GM23338 (cell line): ENCODE data around the gene DHRS13. TPM values are rescaled to one million over a fixed set of nuclear protein-coding genes. Genes with fewer than 3 reads are reported as not detected.

Source experiments
- ATAC-seq: fragments of 200-7000 bp; cut with Tn5 transposase; 3 replicates; pipeline ENCODE4 v1.9.1; 2020
- DNase-seq: peaks from one replicate; pipeline ENCODE4 v3.0.0-alpha.2; 2015; ENCODE audit warnings: low spot score
- H2AFZ ChIP-seq: fragments of 200-600 bp; sonication (generic); 2 replicates; pipeline ENCODE4 v1.8.0; 2016; ENCODE audit warnings: antibody characterized with exemption, mild to moderate bottlenecking, moderate library complexity
- H3F3A ChIP-seq: fragments of 200-600 bp; sonication (generic); replicated peaks from 2 replicates; pipeline ENCODE4 v1.8.0; 2017; ENCODE audit warnings: antibody characterized with exemption, mixed run types, low read depth
- H3K27ac ChIP-seq: fragments of 200-600 bp; sonication (generic); 2 replicates; pipeline ENCODE4 v1.6.1; 2016; ENCODE audit warnings: low read depth
- H3K27me3 ChIP-seq: fragments of 200-600 bp; sonication (generic); 2 replicates; pipeline ENCODE4 v1.8.0; 2016; ENCODE audit warnings: mild to moderate bottlenecking, mixed run types, moderate library complexity; ENCODE audit not compliant: insufficient read depth
- H3K36me3 ChIP-seq: fragments of 200-600 bp; sonication (generic); 2 replicates; pipeline ENCODE4 v1.8.0; 2016; ENCODE audit warnings: mild to moderate bottlenecking; ENCODE audit not compliant: insufficient read depth
- H3K4me1 ChIP-seq: fragments of 200-600 bp; sonication (generic); 2 replicates; pipeline ENCODE4 v1.8.0; 2016; ENCODE audit warnings: mild to moderate bottlenecking, moderate library complexity; ENCODE audit not compliant: insufficient read depth
- H3K4me2 ChIP-seq: fragments of 200-600 bp; sonication (generic); 2 replicates; pipeline ENCODE4 v1.7.1; 2017; ENCODE audit warnings: mixed run types
- H3K4me3 ChIP-seq: fragments of 200-600 bp; sonication (generic); 2 replicates; pipeline ENCODE4 v1.6.1; 2016; ENCODE audit warnings: mixed run types
- H3K79me2 ChIP-seq: fragments of 200-600 bp; sonication (generic); replicated peaks from 2 replicates; pipeline ENCODE4 v1.8.0; 2017; ENCODE audit warnings: mild to moderate bottlenecking; ENCODE audit not compliant: insufficient read depth
- H3K9me2 ChIP-seq: fragments of 200-600 bp; sonication (generic); 2 replicates; pipeline ENCODE4 v1.8.0; 2017; ENCODE audit not compliant: insufficient read depth
- H4K20me1 ChIP-seq: fragments of 200-600 bp; sonication (generic); replicated peaks from 2 replicates; pipeline ENCODE4 v1.8.0; 2017; ENCODE audit warnings: mild to moderate bottlenecking; ENCODE audit not compliant: insufficient read depth
- H3K27ac Mint-ChIP-seq: 2 replicates; pipeline ENCODE4 v1.8.0; 2020; ENCODE audit warnings: inconsistent platforms, mild to moderate bottlenecking, moderate library complexity, mixed read lengths
- H3K27me3 Mint-ChIP-seq: 3 replicates; pipeline ENCODE4 v1.8.0; 2022; ENCODE audit warnings: low read depth, mild to moderate bottlenecking, moderate library complexity, mixed read lengths, inconsistent platforms; ENCODE audit not compliant: insufficient read depth, poor library complexity
- H3K36me3 Mint-ChIP-seq: 3 replicates; pipeline ENCODE4 v1.8.0; 2021; ENCODE audit warnings: low read depth, mild to moderate bottlenecking, inconsistent platforms, moderate library complexity, mixed read lengths
- H3K4me1 Mint-ChIP-seq: 3 replicates; pipeline ENCODE4 v1.8.0; 2020; ENCODE audit warnings: mild to moderate bottlenecking, inconsistent platforms, mixed read lengths
- H3K4me3 Mint-ChIP-seq: 3 replicates; pipeline ENCODE4 v1.8.0; 2021; ENCODE audit warnings: moderate library complexity, mild to moderate bottlenecking, inconsistent platforms, mixed read lengths
- H3K9me3 Mint-ChIP-seq: 3 replicates; pipeline ENCODE4 v1.8.0; 2020; ENCODE audit warnings: moderate library complexity, mild to moderate bottlenecking, inconsistent platforms, mixed read lengths
- CREB1 ChIP-seq: fragments of 250-450 bp; sonication (Bioruptor Pico); IDR thresholded peaks from 2 replicates; pipeline ENCODE4 v1.5.0; 2020; ENCODE audit warnings: low read depth, mild to moderate bottlenecking, moderate library complexity
- JUNB ChIP-seq: IDR thresholded peaks from one replicate; pipeline ENCODE4 v1.6.1; 2016; ENCODE audit warnings: antibody characterized with exemption; ENCODE audit not compliant: unreplicated experiment
- POLR2AphosphoS5 ChIP-seq: IDR thresholded peaks from 2 replicates; pipeline ENCODE4 v1.6.1; 2016; ENCODE audit warnings: antibody characterized with exemption, low read depth
- STAT1 ChIP-seq: IDR thresholded peaks from one replicate; pipeline ENCODE4 v1.6.1; 2016; ENCODE audit warnings: antibody characterized with exemption; ENCODE audit not compliant: unreplicated experiment
- polyA plus RNA-seq: library from polyadenylated mRNA; unstranded; fragments of >200 nt; fragmentation: Nextera tagmentation; extraction: Ambion mirVana; gene quantifications from 2 replicates; pipeline ENCODE4 v1.2.1, GENCODE V29; 2016
- total RNA-seq: library from RNA; depleted of rRNA; stranded (reverse); fragments of >200 nt; shearing (Covaris generic); gene quantifications from 2 replicates; pipeline ENCODE4 v1.2.3, GENCODE V29; 2014
- TF ChIP-seq, protein P1 (sequence below): fragments of 250-450 bp; sonication (Bioruptor Pico); IDR thresholded peaks from 2 replicates; pipeline ENCODE4 v1.5.0; 2020; ENCODE audit warnings: mild to moderate bottlenecking, moderate library complexity
- TF ChIP-seq, protein P2 (sequence below): IDR thresholded peaks from one replicate; pipeline ENCODE4 v1.6.1; 2018; ENCODE audit warnings: antibody characterized with exemption; ENCODE audit not compliant: unreplicated experiment
- TF ChIP-seq, protein P3 (sequence below): IDR thresholded peaks from 2 replicates; pipeline ENCODE4 v1.6.1; 2016; ENCODE audit warnings: antibody characterized with exemption

The DHRS13 gene
- total and polyA plus RNA-seq, 2 experiments from 2014 or later, result 5.4 to 34.2 TPM

DNA sequence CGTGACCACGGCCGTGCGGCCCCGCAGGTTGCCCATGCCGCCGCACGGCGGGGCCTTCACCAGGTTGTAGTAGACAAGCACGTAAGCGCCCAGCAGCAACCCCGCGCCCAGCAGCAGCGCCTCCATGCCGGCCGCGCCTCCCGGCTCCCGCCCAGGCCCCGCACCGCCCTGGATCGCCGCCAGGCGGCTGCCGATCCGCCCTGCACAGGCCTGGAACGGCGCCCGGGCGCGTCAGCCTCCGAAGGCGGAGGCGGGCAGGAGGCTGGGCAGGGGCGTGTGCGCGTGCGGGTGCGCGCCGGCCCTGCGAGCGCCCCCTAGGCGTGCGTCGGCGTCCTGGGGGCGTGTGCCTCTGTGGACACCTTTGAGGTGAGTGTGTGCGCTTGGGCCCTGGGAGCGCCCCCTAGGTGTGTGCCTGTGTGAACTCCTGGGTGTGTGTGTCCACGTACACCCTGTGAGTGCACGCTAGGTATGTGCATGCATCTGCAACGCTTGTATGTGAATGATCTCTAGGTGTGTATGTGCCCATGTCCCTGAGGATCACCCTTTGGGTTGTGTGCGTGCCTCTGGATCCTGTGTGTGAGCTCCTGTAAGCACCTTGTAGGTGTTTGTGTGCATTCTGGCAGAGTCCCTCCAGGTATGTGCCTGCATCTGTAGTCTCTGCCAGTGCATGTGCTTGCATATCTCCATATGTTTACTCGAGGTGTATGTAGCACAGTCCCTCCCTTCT is at the start of gene DHRS13 (continued):
- TF ChIP-seq, protein P1, sequence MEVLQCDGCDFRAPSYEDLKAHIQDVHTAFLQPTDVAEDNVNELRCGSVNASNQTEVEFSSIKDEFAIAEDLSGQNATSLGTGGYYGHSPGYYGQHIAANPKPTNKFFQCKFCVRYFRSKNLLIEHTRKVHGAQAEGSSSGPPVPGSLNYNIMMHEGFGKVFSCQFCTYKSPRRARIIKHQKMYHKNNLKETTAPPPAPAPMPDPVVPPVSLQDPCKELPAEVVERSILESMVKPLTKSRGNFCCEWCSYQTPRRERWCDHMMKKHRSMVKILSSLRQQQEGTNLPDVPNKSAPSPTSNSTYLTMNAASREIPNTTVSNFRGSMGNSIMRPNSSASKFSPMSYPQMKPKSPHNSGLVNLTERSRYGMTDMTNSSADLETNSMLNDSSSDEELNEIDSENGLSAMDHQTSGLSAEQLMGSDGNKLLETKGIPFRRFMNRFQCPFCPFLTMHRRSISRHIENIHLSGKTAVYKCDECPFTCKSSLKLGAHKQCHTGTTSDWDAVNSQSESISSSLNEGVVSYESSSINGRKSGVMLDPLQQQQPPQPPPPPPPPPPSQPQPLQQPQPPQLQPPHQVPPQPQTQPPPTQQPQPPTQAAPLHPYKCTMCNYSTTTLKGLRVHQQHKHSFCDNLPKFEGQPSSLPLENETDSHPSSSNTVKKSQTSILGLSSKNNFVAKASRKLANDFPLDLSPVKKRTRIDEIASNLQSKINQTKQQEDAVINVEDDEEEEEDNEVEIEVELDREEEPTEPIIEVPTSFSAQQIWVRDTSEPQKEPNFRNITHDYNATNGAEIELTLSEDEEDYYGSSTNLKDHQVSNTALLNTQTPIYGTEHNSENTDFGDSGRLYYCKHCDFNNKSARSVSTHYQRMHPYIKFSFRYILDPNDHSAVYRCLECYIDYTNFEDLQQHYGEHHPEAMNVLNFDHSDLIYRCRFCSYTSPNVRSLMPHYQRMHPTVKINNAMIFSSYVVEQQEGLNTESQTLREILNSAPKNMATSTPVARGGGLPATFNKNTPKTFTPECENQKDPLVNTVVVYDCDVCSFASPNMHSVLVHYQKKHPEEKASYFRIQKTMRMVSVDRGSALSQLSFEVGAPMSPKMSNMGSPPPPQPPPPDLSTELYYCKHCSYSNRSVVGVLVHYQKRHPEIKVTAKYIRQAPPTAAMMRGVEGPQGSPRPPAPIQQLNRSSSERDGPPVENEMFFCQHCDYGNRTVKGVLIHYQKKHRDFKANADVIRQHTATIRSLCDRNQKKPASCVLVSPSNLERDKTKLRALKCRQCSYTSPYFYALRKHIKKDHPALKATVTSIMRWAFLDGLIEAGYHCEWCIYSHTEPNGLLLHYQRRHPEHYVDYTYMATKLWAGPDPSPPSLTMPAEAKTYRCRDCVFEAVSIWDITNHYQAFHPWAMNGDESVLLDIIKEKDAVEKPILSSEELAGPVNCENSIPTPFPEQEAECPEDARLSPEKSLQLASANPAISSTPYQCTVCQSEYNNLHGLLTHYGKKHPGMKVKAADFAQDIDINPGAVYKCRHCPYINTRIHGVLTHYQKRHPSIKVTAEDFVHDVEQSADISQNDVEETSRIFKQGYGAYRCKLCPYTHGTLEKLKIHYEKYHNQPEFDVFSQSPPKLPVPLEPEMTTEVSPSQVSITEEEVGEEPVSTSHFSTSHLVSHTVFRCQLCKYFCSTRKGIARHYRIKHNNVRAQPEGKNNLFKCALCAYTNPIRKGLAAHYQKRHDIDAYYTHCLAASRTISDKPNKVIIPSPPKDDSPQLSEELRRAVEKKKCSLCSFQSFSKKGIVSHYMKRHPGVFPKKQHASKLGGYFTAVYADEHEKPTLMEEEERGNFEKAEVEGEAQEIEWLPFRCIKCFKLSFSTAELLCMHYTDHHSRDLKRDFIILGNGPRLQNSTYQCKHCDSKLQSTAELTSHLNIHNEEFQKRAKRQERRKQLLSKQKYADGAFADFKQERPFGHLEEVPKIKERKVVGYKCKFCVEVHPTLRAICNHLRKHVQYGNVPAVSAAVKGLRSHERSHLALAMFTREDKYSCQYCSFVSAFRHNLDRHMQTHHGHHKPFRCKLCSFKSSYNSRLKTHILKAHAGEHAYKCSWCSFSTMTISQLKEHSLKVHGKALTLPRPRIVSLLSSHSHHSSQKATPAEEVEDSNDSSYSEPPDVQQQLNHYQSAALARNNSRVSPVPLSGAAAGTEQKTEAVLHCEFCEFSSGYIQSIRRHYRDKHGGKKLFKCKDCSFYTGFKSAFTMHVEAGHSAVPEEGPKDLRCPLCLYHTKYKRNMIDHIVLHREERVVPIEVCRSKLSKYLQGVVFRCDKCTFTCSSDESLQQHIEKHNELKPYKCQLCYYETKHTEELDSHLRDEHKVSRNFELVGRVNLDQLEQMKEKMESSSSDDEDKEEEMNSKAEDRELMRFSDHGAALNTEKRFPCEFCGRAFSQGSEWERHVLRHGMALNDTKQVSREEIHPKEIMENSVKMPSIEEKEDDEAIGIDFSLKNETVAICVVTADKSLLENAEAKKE (CRISPR knock-in tag), result peak; percentile 24; the same call in 1 of the 2 replicates

DNA sequence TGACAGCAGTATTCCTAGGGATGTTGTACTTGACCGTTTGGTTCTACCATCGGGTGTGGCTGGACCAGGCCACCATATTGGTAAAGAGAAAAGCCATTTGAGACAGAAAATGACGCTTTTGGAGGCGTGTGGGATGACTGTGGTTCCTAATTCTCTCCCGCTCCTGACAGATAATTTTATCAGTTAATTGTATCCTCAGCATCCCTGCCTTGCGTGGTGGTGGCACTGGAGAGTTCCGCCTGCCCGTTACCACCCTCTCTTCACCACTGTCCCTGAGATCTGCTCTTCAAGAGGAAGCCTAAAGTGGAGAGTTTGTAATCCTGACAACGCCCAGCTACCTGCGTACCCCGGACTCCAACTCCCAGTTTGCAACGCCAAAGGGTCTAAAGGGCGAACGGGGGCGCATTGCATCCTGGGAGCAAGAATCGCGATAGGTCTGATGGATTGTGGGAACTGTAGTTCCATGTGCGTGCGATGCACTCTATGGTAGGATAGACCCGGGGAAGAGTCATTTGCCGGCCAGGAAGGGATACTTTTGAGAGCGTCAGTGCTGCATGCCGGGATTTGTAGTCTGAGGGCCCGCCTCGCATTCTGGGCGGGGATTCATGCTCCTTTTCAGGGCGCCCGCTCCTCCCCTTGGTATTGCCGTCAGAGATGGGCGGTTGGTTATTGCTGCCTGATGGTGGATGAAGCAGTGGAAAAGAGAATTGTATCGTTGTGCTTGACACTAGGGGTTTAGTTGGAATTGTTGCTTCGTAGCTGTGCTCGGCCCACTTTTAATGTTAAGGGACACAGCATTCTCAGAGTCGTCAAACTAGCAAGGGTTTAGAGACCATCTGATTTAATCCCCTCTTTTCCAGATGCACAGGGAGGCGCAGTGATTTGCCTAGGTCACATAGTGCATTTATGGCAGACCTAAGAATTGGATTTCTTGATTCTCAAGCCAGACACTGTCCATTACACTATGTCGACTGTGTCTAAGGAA is 49.4 kb upstream of the DHRS13 start:
- peaks cover 14% of the 10 kb centered on the region for H4K20me1 ChIP-seq
- Mint-ChIP-seq H3K4me3 (no peak overlapping the region), H3K9me3 (no peaks in the 10 kb centered on the region), H3K27me3 (peaks cover 4% of the 10 kb centered on the region), H3K4me1 (peaks cover 28% of the 10 kb centered on the region), H3K36me3 (peaks cover 17% of the 10 kb centered on the region), H3K27ac (no peak overlapping the region)
- DNase-seq (peak; percentile 100), ATAC-seq (peak; percentile 72)
- H3K36me3 ChIP-seq, result no peaks in the 10 kb centered on the region
- H3K4me1 ChIP-seq, result peaks cover 20% of the 10 kb centered on the region
- H3K9me2 ChIP-seq, result no peaks in the 10 kb centered on the region
- peaks cover 36% of the 10 kb centered on the region for H3K79me2 ChIP-seq
- no peak overlapping the region for H2AFZ ChIP-seq
- peaks cover 18% of the 10 kb centered on the region; the same call in 1 of the 2 replicates for H3F3A ChIP-seq
- H3K4me3 ChIP-seq, result peak overlapping the region; percentile 55
- peak overlapping the region; percentile 75 for H3K4me2 ChIP-seq
- H3K27me3 ChIP-seq, result no peaks in the 10 kb centered on the region
- H3K27ac ChIP-seq, result peak overlapping the region; percentile 95
- no peak for TF ChIP-seq STAT1
- TF ChIP-seq POLR2AphosphoS5, result peak; percentile 62
- peak; percentile 87 for TF ChIP-seq CREB1 (CRISPR knock-in tag)
- no peak for TF ChIP-seq JUNB
- TF ChIP-seq, protein P2, sequence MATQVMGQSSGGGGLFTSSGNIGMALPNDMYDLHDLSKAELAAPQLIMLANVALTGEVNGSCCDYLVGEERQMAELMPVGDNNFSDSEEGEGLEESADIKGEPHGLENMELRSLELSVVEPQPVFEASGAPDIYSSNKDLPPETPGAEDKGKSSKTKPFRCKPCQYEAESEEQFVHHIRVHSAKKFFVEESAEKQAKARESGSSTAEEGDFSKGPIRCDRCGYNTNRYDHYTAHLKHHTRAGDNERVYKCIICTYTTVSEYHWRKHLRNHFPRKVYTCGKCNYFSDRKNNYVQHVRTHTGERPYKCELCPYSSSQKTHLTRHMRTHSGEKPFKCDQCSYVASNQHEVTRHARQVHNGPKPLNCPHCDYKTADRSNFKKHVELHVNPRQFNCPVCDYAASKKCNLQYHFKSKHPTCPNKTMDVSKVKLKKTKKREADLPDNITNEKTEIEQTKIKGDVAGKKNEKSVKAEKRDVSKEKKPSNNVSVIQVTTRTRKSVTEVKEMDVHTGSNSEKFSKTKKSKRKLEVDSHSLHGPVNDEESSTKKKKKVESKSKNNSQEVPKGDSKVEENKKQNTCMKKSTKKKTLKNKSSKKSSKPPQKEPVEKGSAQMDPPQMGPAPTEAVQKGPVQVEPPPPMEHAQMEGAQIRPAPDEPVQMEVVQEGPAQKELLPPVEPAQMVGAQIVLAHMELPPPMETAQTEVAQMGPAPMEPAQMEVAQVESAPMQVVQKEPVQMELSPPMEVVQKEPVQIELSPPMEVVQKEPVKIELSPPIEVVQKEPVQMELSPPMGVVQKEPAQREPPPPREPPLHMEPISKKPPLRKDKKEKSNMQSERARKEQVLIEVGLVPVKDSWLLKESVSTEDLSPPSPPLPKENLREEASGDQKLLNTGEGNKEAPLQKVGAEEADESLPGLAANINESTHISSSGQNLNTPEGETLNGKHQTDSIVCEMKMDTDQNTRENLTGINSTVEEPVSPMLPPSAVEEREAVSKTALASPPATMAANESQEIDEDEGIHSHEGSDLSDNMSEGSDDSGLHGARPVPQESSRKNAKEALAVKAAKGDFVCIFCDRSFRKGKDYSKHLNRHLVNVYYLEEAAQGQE, result peak; percentile 29
- TF ChIP-seq, protein P3, sequence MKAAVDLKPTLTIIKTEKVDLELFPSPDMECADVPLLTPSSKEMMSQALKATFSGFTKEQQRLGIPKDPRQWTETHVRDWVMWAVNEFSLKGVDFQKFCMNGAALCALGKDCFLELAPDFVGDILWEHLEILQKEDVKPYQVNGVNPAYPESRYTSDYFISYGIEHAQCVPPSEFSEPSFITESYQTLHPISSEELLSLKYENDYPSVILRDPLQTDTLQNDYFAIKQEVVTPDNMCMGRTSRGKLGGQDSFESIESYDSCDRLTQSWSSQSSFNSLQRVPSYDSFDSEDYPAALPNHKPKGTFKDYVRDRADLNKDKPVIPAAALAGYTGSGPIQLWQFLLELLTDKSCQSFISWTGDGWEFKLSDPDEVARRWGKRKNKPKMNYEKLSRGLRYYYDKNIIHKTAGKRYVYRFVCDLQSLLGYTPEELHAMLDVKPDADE, result peak; percentile 100
